Measurements from ENCODE around the gene CYP2W1. TPM values are rescaled to one million over a fixed set of nuclear protein-coding genes. Genes with fewer than 3 reads are reported as not detected.

The CYP2W1 gene
- total and polyA plus RNA-seq, 2 donors (not counting 3 experiments of a cell fraction or from before 2014, with no cell fraction given) = not detected

- Histone ChIP-seq H3K9ac (replicated peaks; ENCODE audit: extremely low read depth, insufficient read depth, low read length) (no peak overlapping the region), H3K79me2 (ENCODE audit: control insufficient read depth, insufficient read depth, low read length) (peaks cover 4% of the 10 kb centered on the region), H3K27ac (ENCODE audit: insufficient read depth, low read depth, low read length) (no peak overlapping the region), H3K9me3 (replicated peaks; ENCODE audit: control insufficient read depth, insufficient read depth, low read length) (no peaks in the 10 kb centered on the region), H2AFZ (ENCODE audit: low read depth, low read length) (no peak overlapping the region), H3K4me1 (ENCODE audit: control insufficient read depth, extremely low read depth, insufficient read depth, low read length) (no peaks in the 10 kb centered on the region), H3K4me3 (replicated peaks in 1 of 3; ENCODE audit: insufficient read depth in 1 of 3, low read depth in 1 of 3, low read length in 3 of 3) (no peak overlapping the region), H3K4me2 (ENCODE audit: insufficient read depth, low read length) (no peak overlapping the region), H3K27me3 (ENCODE audit: control insufficient read depth in 2 of 2, insufficient read depth in 2 of 2, low read length in 2 of 2) (no peaks in the 10 kb centered on the region), H3K9me1 (replicated peaks; ENCODE audit: control insufficient read depth, extremely low read depth, insufficient read depth, low read length) (no peaks in the 10 kb centered on the region), H3K36me3 (ENCODE audit: control insufficient read depth in 2 of 2, extremely low read depth in 1 of 2, insufficient read depth in 2 of 2, low read length in 2 of 2) (no peaks in the 10 kb centered on the region), H4K20me1 (replicated peaks; ENCODE audit: control insufficient read depth, extremely low read depth, insufficient read depth, low read length) (no peaks in the 10 kb centered on the region)
- dilution Hi-C loops (cut with MboI; ENCODE audit: extremely low pct_ligation_motif_present, low sequenced_read_pairs) = no loop called here
- FAIRE-seq (no peak), DNase-seq (ENCODE audit: low read depth, low spot score) (no peak)
- TF ChIP-seq FOS (IDR thresholded peaks at IDR 0.05; ENCODE audit: borderline replicate concordance, insufficient read depth, low read length) = no peak
- no peak for TF ChIP-seq MAX (IDR thresholded peaks at IDR 0.05; ENCODE audit: insufficient read depth, insufficient read length)
- no peak for TF ChIP-seq POLR2A (IDR thresholded peaks at IDR 0.05; ENCODE audit: low read depth, low read length)
- TF ChIP-seq MYC (IDR thresholded peaks at IDR 0.05; ENCODE audit: low read depth, low read length) = no peak
- TF ChIP-seq JUN (IDR thresholded peaks at IDR 0.05; ENCODE audit: borderline replicate concordance, insufficient read depth, insufficient read length, low read depth) = no peak
- BruUV-seq (replicated peaks) = no TSS peak
- CTCF ChIA-PET = interaction anchor here (0.8 to 5.5 kb wide), 2 partner anchors 26 to 47 kb away, joined by 3 to 46 read pairs; partner anchors contain the start of gene GPR146
- POLR2A ChIA-PET = no interaction called here
- intact Hi-C loops (cut with micrococcal nuclease) = no loop called here
These were observed 35.3 kb downstream of the CYP2W1 start for GRCh38 chr7:1018334-1018695.

GRCh38 chr7:1019255-1019785 lies 36.3 kb downstream of the CYP2W1 start:
- H3K4me3 ChIP-seq (replicated peaks in 1 of 3; ENCODE audit: insufficient read depth in 1 of 3, low read depth in 1 of 3, low read length in 3 of 3) = no peak overlapping the region
- H3K27ac ChIP-seq (ENCODE audit: insufficient read depth, low read depth, low read length) = no peak overlapping the region
- no peak overlapping the region for H3K9ac ChIP-seq (replicated peaks; ENCODE audit: extremely low read depth, insufficient read depth, low read length)
- dilution Hi-C loops (cut with MboI; ENCODE audit: extremely low pct_ligation_motif_present, low sequenced_read_pairs) = no loop called here
- DNase-seq (ENCODE audit: low read depth, low spot score) = no peak
- H3K9me3 ChIP-seq (replicated peaks; ENCODE audit: control insufficient read depth, insufficient read depth, low read length) = no peaks in the 10 kb centered on the region
- no peaks in the 10 kb centered on the region for H3K36me3 ChIP-seq (ENCODE audit: control insufficient read depth in 2 of 2, extremely low read depth in 1 of 2, insufficient read depth in 2 of 2, low read length in 2 of 2)
- no peak overlapping the region for H2AFZ ChIP-seq (ENCODE audit: low read depth, low read length)
- H3K4me1 ChIP-seq (ENCODE audit: control insufficient read depth, extremely low read depth, insufficient read depth, low read length) = no peaks in the 10 kb centered on the region
- H3K4me2 ChIP-seq (ENCODE audit: insufficient read depth, low read length) = no peak overlapping the region
- BruUV-seq (replicated peaks) = no TSS peak
- ChIA-PET POLR2A (no interaction called here), CTCF (interaction anchor here (5.5 kb wide), 1 partner anchor 46 kb away, joined by 46 read pairs; no protein-coding TSS in a partner anchor)
- H3K27me3 ChIP-seq (ENCODE audit: control insufficient read depth in 2 of 2, insufficient read depth in 2 of 2, low read length in 2 of 2) = no peaks in the 10 kb centered on the region
- H4K20me1 ChIP-seq (replicated peaks; ENCODE audit: control insufficient read depth, extremely low read depth, insufficient read depth, low read length) = no peaks in the 10 kb centered on the region
- peaks cover 6% of the 10 kb centered on the region for H3K79me2 ChIP-seq (ENCODE audit: control insufficient read depth, insufficient read depth, low read length)
- intact Hi-C loops (cut with micrococcal nuclease) = no loop called here
- no peak for FAIRE-seq
- no peaks in the 10 kb centered on the region for H3K9me1 ChIP-seq (replicated peaks; ENCODE audit: control insufficient read depth, extremely low read depth, insufficient read depth, low read length)
- TF ChIP-seq POLR2AphosphoS5 (IDR thresholded peaks at IDR 0.05; ENCODE audit: insufficient read depth, low read depth, low read length) (no peak), CTCF (IDR thresholded peaks at IDR 0.05; ENCODE audit: extremely low read depth in 1 of 2, insufficient read depth in 1 of 2, low read depth in 1 of 2, low read length in 2 of 2) (no peak), JUN (IDR thresholded peaks at IDR 0.05; ENCODE audit: borderline replicate concordance, insufficient read depth, insufficient read length, low read depth) (no peak), MAX (IDR thresholded peaks at IDR 0.05; ENCODE audit: insufficient read depth, insufficient read length) (no peak), GATA2 (IDR thresholded peaks at IDR 0.05; ENCODE audit: insufficient read depth, insufficient read length, low read depth, low read length) (no peak), MYC (IDR thresholded peaks at IDR 0.05; ENCODE audit: low read depth, low read length) (no peak), POLR2A (IDR thresholded peaks at IDR 0.05; ENCODE audit: low read depth, low read length) (no peak), EZH2 (IDR thresholded peaks at IDR 0.05; ENCODE audit: borderline replicate concordance, low read depth, low read length, severe bottlenecking) (no peak), FOS (IDR thresholded peaks at IDR 0.05; ENCODE audit: borderline replicate concordance, insufficient read depth, low read length) (no peak)

Measured in endothelial cell of umbilical vein (primary cell).